ENCODE measurements around the gene TCF20. TPM values are rescaled to one million over a fixed set of nuclear protein-coding genes. Genes with fewer than 3 reads are reported as not detected.

Gene TCF20
- polyA plus RNA-seq, 2 donors, result 14.5 to 15.0 TPM

DNA sequence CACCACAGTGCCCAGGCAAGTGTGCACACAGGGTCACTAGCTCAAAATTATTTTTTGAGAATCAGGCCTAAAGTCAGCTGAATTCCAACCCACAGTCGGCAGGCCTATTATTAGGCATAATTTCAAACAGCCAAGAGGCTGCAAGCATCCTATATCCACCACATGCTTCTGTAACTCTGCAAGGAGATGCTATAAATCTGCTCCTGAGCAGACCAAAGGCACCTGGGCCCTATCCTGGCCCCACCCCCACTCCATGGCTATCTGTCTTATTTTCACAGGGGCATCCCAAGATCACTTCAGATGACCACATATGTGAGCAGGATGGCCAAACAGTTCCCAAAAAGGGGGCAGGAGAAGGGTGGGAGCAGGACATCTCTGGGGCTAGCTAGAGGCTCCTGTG, 44.6 kb downstream of the TCF20 start:
- Histone ChIP-seq H3K4me1 (ENCODE audit: control insufficient read depth in 2 of 2, insufficient read depth in 2 of 2, low read length in 1 of 2) (peaks cover 2 to 5% of the 10 kb centered on the region in 2 donors), H3K9me3 (ENCODE audit: control insufficient read depth in 2 of 2, insufficient read depth in 1 of 2, low read depth in 1 of 2, low read length in 1 of 2) (no peaks in the 10 kb centered on the region), H3K27me3 (ENCODE audit: control insufficient read depth in 1 of 2, insufficient read depth in 2 of 2, low read length in 2 of 2) (no peaks in the 10 kb centered on the region), H3K27ac (ENCODE audit: low read depth in 2 of 2, low read length in 1 of 2) (no peak overlapping the region), H3K36me3 (ENCODE audit: control insufficient read depth in 2 of 2, insufficient read depth in 2 of 2, low read length in 1 of 2) (no peaks in the 10 kb centered on the region), H3K4me3 (ENCODE audit: low read depth in 1 of 2, low read length in 2 of 2) (no peak overlapping the region)
- WGBS, 2 donors, result 67 to 68% methylated on average over 1 of the region's 1 CpG

DNA sequence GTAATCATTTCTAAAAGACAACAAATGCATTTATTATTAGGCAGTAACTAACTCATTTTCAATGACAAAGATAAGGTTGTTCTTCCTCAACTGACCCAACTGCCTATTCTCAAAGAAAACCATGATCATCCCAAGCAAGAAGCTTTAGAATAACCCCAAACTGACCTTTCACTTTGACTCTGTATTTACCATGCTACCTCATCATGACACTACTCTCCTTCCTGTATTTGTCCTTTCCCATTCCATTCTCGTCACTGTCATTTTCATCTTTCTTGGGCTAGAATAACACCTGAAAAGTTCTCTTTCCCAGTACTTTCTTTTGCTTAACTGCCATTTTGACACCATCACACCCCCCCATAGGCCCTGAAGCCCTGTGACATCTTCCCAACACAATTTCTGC, 48.3 kb downstream of the TCF20 start:
- Histone ChIP-seq H3K4me3 (ENCODE audit: low read depth in 1 of 2, low read length in 2 of 2) (no peak overlapping the region), H3K4me1 (ENCODE audit: control insufficient read depth in 2 of 2, insufficient read depth in 2 of 2, low read length in 1 of 2) (peaks cover 0 to 10% of the 10 kb centered on the region in 2 donors), H3K36me3 (ENCODE audit: control insufficient read depth in 2 of 2, insufficient read depth in 2 of 2, low read length in 1 of 2) (no peaks in the 10 kb centered on the region), H3K27me3 (ENCODE audit: control insufficient read depth in 1 of 2, insufficient read depth in 2 of 2, low read length in 2 of 2) (no peaks in the 10 kb centered on the region), H3K9me3 (ENCODE audit: control insufficient read depth in 2 of 2, insufficient read depth in 1 of 2, low read depth in 1 of 2, low read length in 1 of 2) (no peaks in the 10 kb centered on the region), H3K27ac (ENCODE audit: low read depth in 2 of 2, low read length in 1 of 2) (no peak overlapping the region)
- WGBS, 2 donors, result 83 to 96% methylated on average over 1 of the region's 1 CpG

Other genes starting within 250 kb of the TCF20 start
- 10 to 100 TPM in 1 of 2 donors, 1 to 10 TPM in 1; 6.9 to 12.3 TPM for gene NAGA, start 199.8 kb downstream of the TCF20 start, polyA plus RNA-seq
- gene PHETA2, start 196.4 kb downstream of the TCF20 start, polyA plus RNA-seq, result 10 to 100 TPM in 1 of 2 donors, 1 to 10 TPM in 1; 6.1 to 10.0 TPM
- gene SMDT1, start 191.0 kb downstream of the TCF20 start, polyA plus RNA-seq, result 100 to 1,000 TPM; 111 to 116 TPM
- gene NDUFA6, start 179.9 kb downstream of the TCF20 start, polyA plus RNA-seq, result 100 to 1,000 TPM in 1 of 2 donors, 10 to 100 TPM in 1; 93.3 to 107 TPM
- 1 to 10 TPM; 1.2 to 6.3 TPM for gene CYP2D6, start 139.8 kb downstream of the TCF20 start, polyA plus RNA-seq
- gene NFAM1, start 161.8 kb upstream of the TCF20 start, polyA plus RNA-seq, result under 1 TPM; 0.24 to 0.28 TPM
- 10 to 100 TPM in 1 of 2 donors, 1 to 10 TPM in 1; 8.8 to 19.0 TPM for gene RRP7A, start 249.1 kb upstream of the TCF20 start, polyA plus RNA-seq